GM18499 (cell line): ENCODE measurements around the gene MPHOSPH10.
A peak's percentile ranks its signal among the peaks of the same experiment; 100 is the strongest.
"Not testable (repeated sequence)": the region's sequence is repeated elsewhere in the genome, so short reads cannot be mapped to it uniquely, and the experiment has no call there.

ENCODE experiments used
- ATAC-seq: cut with Tn5 transposase; IDR thresholded peaks from one replicate; pipeline ENCODE4 v1.9.1; 2021; ENCODE audit warnings: moderate number of reproducible peaks; ENCODE audit not compliant: insufficient read depth, unreplicated experiment

MPHOSPH10 gene

DNA sequence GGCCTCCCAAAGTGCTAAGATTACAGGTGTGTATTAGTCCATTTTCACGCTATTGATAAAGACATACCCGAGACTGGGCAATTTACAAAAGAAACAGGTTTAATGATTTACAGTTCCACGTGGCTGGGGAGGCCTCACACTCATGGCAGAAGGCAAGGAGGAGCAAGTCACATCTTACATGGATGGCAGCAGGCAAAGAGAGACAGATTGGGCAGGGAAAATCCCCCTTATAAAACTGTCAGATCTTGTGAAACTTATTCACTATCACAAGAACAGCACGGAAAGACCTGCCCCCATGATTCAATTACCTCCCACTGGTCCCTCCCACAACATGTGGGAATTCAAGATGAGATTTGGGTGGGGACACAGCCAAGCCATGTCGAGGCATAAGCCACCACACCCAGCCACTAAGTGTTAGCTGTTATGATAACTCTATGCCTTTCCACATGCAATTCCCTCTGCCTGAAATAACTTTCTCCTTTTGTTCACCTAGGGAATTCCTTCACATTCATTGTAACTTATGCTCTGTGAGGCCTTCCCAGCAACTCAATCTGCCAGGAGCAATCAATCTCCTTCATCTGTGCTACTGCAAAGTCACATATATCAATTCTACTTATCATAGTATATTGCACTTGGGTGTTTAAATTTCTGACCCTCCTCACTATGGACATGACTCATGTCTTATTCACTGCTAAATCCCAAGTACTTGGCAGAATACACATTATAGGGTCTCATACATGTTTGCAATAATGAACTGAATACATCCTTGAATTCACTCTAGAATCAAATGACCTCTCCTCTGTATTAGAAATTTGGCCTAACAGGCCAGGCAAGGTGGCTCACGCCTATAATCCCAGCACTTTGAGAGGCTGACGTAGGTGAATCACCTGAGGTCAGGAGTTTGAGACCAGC is 7.8 kb upstream of the MPHOSPH10 start:
- no peak for ATAC-seq

DNA sequence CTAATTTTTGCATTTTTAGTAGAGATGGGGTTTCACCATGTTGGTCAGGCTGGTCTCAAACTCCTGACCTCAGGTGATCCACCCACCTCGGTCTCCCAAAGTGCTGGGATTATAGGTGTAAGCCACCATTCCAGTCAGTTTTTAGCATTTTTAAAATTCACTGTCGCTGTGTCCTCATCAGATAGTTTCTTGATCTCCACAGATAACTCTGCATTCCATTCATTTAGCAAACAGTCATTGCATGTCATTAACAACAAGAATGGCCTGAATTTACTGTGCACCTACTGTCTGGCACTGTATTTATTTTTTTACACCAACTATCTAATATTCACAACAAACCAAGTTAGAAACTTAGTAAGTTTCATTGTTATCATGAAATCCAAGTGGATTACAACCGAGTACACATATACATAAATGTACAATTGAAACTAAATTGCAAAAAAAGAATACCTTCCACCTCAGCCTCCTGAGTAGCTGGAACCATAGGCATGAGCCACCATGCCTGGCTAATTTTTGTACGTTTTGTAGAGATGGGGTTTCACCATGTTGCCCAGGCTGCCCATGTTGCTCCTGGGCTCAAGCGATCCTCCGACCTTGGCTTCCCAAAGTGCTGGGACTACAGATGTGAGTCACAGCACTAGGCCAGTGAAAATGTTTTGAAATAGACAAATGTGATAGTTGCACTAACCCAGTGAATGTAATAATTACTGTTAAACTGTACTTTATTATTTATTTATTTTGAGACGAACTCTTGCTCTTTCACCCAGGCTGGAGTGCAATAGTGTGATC is 4.7 kb upstream of the MPHOSPH10 start:
- ATAC-seq, result no peak

- no peak for ATAC-seq
These were observed 3.5 kb upstream of the MPHOSPH10 start for GRCh38 chr2:71126957-71127356.

DNA sequence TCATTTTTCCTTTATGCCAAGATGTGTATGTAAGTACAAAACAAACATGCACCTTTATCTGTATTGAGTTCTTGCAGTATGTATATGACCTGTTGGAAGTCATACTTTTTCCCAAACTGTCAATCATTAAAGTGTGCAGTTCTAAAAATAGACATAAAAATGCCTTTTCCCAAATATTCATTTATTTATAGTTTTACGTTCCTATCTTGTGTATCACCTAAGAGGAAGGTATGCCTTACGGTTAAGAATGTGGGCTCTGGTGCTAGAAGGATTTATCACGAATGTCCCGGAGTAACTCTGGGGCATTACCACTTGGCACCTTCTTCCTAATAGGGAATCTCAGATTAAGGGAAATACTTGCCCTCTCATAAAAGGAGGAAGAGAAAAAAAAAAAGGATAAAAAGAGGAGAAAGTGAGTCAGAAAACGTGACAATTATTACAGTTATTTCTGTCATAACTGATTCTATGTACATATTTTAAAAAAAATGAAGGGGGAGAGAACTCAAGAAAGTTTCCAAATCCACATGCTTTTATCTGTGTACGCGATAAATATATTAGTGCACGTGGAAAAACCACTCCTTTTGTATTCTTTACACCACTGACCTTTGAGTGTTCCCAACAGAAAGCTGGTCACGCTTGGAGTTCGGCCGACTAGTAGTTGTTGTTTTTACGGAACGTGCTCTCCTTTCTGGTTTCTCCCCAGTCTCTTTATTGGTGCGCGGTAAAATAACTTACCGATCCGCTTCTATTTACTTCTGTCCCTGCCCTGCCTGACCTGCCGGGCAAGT is 1.1 kb upstream of the MPHOSPH10 start:
- peak; percentile 8 for ATAC-seq

DNA sequence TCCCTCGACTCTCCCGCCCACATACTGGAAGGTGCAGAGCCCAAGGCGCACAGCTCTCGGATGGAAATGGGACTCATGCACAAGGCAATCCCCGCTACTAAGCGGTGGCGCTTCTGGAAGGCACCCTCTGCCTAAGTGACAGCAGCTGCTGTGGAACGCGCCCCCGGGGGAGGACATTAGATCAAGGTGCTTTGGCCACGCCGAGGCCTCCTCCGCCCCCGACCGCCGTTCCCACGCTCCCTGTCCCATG is 607 bp upstream of the MPHOSPH10 start:
- ATAC-seq, result peak; percentile 28

- peak; percentile 8 for ATAC-seq
These were observed 441 bp downstream of the MPHOSPH10 start for GRCh38 chr2:71130905-71131244.

DNA sequence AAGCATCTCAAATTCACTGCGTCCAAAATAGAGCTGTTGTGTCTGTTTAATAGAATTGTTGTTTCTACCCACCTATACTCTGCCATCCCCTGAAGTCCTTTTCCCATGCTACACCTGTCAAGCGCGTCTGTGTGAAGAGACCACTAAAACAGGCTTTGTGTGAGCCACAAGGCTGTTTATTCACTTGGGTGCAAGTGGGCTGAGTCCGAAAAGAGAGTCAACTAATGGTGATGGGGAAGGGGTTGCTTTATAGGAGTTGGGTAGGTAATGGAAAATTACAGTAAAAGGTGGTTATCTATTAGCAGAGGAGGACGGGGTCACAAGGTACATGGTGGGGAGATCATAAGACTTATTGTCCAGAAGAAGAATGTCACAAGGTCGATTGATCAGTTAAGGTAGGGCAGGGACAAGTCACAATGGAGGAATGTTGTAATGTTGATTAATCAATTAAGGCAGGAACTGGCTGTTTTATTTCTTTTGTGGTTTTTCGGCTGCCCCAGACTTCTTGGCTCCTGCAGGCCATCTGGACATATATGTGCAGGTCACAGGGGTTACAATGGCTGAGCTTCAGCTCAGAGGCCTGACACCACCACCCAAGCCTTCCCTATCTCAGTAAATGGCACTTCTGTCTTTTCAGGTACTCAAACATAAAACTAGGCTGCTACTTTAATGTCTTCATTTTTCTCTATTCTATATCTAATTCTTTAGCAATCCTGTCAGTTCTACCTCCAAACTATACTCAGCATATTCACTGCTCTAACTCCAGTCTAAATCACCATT is 1.1 kb downstream of the MPHOSPH10 start:
- not testable (repeated sequence) for ATAC-seq

GRCh38 chr2:71133603-71134002 is 3.2 kb downstream of the MPHOSPH10 start:
- no peak for ATAC-seq

DNA sequence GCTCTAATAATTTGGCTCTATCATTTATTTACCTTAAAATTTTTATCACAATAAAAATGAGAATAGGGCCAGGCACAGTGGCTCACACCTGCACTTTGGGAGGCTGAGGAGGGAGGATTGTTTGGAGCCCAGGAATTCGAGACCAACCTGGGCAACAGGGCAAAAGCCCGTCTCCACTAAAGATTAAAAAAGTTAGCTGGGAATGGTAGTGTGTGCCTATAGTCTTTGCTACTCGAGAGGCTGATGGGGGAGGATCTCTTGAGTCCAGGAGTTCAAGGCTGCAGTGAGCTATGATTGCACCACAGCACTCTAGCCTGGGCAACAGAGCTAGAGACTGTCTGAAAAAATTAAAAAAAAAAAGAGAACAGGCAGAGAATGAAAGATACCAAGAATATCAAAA is 5.7 kb downstream of the MPHOSPH10 start:
- no peak for ATAC-seq

DNA sequence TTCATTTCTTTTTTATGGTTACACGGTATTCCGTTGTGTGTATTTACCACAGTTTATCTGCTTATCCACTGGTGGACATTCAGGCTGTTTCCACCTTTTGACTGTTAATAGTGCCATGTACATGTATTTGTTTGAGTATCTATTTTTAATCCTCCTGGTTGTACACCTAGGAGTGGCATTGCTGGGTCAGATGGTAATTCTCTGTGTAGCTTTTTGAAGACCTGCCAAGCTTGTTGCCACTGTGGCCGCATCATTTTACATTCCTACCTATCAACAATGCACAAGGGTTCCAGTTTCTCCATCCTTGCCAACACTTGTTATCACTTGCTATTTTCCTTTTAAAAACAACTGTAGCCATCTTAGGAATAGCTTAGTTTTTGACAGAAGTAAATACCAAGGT is 13.3 kb downstream of the MPHOSPH10 start:
- ATAC-seq, result no peak

DNA sequence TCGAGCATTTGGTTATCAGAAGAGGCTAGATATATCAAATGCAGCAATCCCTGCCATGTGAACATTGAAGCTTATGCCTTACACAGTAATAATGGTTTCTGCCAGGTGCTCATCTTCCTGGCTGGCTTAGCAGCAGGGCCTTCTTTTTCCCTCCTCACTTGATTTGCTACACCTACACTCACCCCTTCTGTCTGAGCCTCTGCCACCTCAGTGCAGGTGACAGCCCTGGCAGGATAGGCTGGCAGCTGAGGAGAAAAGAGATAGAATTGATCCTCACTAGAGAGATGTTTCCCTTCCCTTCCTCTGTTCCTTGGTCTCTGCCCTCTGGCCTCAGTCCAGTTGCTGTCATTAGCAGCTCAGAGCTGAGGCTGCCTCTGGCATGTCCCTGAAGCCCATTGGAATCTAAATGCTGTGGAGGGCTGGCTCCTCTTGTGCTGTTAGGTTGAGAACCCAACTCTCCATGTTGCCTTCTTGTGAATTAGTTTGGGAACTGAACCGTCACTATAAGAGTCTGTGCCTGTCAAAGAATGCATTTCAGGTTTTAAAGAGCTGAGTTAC is 18.2 kb downstream of the MPHOSPH10 start:
- ATAC-seq, result no peak

DNA sequence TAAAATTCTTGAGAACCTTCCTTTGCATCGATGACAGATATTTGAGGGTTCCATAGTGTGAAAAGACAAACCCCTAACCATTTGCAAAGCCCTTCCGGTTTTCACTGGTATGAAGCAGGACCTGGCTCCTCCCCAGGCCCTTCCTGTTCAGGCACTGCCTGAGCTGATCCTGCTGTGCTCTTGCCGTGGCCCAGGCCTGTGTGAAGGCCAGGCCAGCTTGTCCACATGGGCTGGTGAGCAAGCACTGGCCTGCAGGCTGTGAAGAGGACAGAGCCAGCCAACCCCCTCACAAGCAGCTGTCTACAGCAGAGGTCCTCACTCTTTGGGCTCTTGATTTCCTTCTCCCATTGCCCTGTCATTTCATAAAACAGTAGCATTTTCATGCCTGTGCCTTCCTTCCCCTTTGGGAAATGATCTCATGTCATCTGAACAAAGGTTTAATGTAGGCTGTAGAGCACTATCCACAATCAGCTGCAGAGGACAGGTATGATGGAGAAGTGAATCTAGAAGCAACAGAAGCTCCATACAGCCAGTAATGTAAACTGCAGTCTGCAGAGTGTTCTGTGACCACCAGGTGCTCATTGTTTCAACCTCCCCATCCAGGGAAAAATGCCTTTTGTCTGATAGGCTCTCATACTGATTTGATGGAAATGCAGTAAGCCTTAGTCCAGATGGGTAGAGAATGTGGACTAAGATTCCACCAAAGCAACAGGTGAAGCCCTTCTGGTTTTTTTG is 19.8 kb downstream of the MPHOSPH10 start:
- ATAC-seq, result no peak

DNA sequence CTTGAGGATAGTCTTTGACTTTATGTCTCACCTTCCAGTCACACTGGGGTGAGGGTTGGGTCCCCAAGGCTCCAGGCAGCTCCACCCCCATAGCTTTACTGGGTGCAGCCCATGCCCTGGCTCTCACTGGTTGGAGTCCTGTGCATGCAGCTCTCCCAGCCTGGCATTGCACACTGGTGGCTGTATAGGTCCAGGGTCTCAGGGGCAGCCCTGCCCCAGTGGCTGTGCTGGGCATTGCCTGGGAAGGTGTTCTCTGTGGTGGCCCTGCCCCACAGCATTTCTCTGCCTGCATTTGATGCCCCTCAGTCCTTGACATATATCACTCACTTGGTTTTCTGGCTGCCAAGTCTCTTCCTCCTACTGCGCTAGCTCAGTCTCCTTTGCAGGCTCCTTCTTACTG is 21.2 kb downstream of the MPHOSPH10 start:
- ATAC-seq, result no peak

DNA sequence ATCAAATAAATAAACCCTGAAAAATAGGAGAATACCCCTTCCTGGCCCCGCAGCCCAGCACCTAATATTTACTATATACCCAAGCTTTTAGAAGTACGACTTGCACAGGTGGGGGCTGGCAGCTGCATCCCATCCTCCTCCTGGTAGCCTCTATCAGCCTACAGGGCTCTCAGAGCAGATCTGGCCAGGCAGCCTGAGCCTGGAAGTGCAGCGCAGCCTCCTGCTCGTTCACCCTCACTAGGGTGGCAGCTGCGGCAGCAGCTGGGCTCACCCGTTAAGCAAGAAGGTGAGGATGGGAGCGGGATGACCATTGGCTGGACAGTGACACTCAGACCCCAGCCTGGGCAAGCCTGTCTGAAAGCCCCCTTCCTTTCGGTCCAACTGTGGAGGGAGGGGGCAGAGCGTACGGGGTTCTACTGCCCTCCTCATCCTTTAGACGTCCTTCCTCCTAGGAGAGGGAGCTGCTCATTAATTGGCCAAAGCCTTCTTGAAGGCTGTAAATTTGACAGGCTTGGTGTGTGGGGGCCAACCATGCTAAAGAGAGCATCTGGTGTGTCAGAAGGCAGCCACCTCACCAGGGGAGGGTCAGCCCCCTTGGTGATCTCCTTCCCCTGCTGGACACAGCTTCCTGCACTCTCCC is 23.3 kb downstream of the MPHOSPH10 start:
- no peak for ATAC-seq

DNA sequence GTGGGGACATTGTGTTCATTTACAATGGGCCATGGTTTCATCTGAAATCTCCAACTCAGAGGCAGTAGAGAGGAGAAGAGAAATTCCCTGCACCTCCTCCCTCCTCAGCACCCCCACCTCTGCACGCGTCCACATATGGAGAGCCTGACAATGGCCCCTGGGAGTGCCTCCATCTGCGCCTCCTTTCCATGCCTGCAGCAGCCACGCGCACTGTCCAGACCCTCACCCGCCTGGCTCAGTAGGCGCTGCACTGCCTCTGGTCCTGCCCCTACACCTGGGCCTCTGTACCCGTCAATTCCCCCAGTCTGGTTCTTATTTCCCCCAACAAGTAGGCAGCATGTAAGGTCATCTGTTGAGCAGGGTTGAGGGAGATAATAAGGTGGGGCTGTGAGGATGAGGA is 23.8 kb downstream of the MPHOSPH10 start:
- ATAC-seq, result no peak

DNA sequence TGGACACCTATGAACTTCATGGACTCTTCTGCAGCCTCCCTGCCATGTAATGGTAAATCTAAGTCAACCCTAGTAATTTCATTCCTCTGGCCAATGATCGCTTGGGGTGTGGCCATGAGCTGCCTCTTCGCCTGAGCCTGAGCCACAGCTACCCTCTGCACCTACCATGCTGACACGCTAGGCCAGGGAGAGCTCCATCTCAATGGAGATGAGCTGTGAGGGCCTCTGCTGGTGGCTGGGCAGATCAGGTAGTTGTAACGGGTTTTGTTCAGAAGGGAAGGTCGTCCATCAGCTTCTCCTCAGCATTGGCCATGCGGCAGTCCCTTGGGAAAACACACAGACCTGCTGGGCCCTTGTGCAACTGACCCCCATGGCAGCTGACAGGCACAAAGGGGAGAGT is 24.4 kb downstream of the MPHOSPH10 start:
- peak; percentile 74 for ATAC-seq

DNA sequence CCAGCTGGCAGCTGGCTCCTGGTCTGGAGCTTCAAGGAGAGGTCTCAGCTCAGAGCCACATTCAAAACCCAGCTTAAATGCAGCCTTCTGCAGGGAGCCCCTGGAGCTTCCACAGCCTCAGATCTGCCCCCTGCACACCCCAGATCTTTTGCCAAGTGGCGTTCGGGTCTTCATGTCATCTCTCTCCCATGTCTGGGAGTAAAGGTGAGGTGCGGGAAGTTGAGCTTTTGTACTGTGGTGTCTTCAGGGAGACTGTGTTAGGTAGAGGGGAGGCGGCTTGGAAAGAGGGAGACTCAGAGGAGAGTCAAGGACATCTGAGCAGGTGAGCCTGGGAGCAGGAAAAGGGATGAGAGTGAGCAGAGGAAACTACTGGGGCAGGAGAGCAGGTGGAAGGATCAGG is 25.4 kb downstream of the MPHOSPH10 start:
- ATAC-seq, result no peak

DNA sequence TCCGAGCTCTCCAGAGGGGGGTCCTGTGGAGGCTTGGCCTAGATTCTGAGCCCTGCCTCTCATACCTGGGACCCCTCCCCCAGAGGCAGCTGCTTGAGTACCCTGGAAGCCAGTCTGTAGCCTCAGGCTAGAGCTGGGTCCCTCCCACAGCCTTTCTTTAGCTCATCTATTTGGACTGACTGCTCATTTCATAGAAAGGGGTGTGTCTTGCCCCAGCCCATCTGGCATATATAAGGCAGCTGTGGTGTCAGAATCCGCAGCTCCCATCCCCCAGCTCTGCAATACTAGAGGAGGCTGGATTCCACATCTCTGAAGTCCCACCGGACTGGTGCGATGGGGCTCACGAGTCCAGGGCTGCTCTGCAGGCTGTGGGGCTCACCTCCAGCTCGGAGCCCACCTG is 26.1 kb downstream of the MPHOSPH10 start:
- no peak for ATAC-seq
